Subcutaneous abdominal adipose tissue (tissue), 5 donors: Measurements from ENCODE around the gene GPC6.

Source experiments
- H3K27ac ChIP-seq: one replicate; pipeline ENCODE4 v1.7.0; 2013; ENCODE audit warnings: low read depth, mild to moderate bottlenecking, inconsistent platforms, low read length, moderate library complexity
- H3K27me3 ChIP-seq, 5 donors: one replicate each; pipeline ENCODE4 v1.7.0; 2013; ENCODE audit warnings: low read length in 5 of 5, inconsistent platforms in 1 of 5; ENCODE audit not compliant: control insufficient read depth in 5 of 5, insufficient read depth in 4 of 5
- H3K36me3 ChIP-seq, 5 donors: one replicate each; pipeline ENCODE4 v1.7.0; 2013; ENCODE audit warnings: low read length in 5 of 5; ENCODE audit not compliant: control insufficient read depth in 5 of 5, insufficient read depth in 5 of 5
- H3K4me1 ChIP-seq, 5 donors: one replicate each; pipeline ENCODE4 v1.7.0; 2013; ENCODE audit warnings: low read length in 5 of 5, mild to moderate bottlenecking in 3 of 5, moderate library complexity in 1 of 5; ENCODE audit not compliant: control insufficient read depth in 5 of 5, insufficient read depth in 5 of 5
- H3K4me3 ChIP-seq, 5 donors: one replicate each; pipeline ENCODE4 v1.7.0; 2013; ENCODE audit warnings: low read length in 5 of 5, low read depth in 1 of 5
- H3K9ac ChIP-seq, 5 donors: one replicate each; pipeline ENCODE4 v1.7.0; 2013; ENCODE audit warnings: low read length in 5 of 5, mild to moderate bottlenecking in 4 of 5, moderate library complexity in 3 of 5
- H3K9me3 ChIP-seq, 5 donors: one replicate each; pipeline ENCODE4 v1.7.0; 2013; ENCODE audit warnings: low read length in 5 of 5; ENCODE audit not compliant: control insufficient read depth in 5 of 5
- donor health status: healthy.
- donor health status: healthy.
- donor health status: healthy.
- donor health status: healthy.
- donor health status: healthy.

The GPC6 gene

GRCh38 chr13:93758575-93758974 lies 532.0 kb downstream of the GPC6 start:
- H3K9ac ChIP-seq, result no peak overlapping the region
- no peak overlapping the region for H3K4me3 ChIP-seq

GRCh38 chr13:93762708-93763426 lies 536.3 kb downstream of the GPC6 start:
- Histone ChIP-seq H3K27me3 (no peaks in the 10 kb centered on the region), H3K4me3 (no peak overlapping the region), H3K9me3 (no peaks in the 10 kb centered on the region), H3K27ac (no peak overlapping the region), H3K4me1 (no peaks in the 10 kb centered on the region), H3K36me3 (no peaks in the 10 kb centered on the region), H3K9ac (no peak overlapping the region)

More at GRCh38 chr13:93758575-93758974, 532.0 kb downstream of the GPC6 start:
- Histone ChIP-seq H3K36me3 (no peaks in the 10 kb centered on the region), H3K27me3 (no peaks in the 10 kb centered on the region), H3K9me3 (no peaks in the 10 kb centered on the region), H3K4me1 (no peaks in the 10 kb centered on the region), H3K27ac (no peak overlapping the region)

- no peaks in the 10 kb centered on the region for H3K9me3 ChIP-seq
- no peaks in the 10 kb centered on the region for H3K36me3 ChIP-seq
- H3K27ac ChIP-seq, result no peak overlapping the region
- H3K4me1 ChIP-seq, result no peaks in the 10 kb centered on the region
- no peaks in the 10 kb centered on the region for H3K27me3 ChIP-seq
- H3K4me3 ChIP-seq, result no peak overlapping the region
- no peak overlapping the region for H3K9ac ChIP-seq
These were observed 538.5 kb downstream of the GPC6 start for GRCh38 chr13:93765062-93765461.

GRCh38 chr13:93765811-93766210 lies 539.2 kb downstream of the GPC6 start:
- H3K27me3 ChIP-seq, result no peaks in the 10 kb centered on the region
- no peak overlapping the region for H3K9ac ChIP-seq
- H3K4me3 ChIP-seq, result no peak overlapping the region
- H3K4me1 ChIP-seq, result no peaks in the 10 kb centered on the region
- no peak overlapping the region for H3K27ac ChIP-seq
- no peaks in the 10 kb centered on the region for H3K36me3 ChIP-seq
- no peaks in the 10 kb centered on the region for H3K9me3 ChIP-seq

GRCh38 chr13:93766719-93767118 lies 540.1 kb downstream of the GPC6 start:
- Histone ChIP-seq H3K4me3 (no peak overlapping the region), H3K27ac (no peak overlapping the region), H3K27me3 (no peaks in the 10 kb centered on the region), H3K36me3 (no peaks in the 10 kb centered on the region), H3K4me1 (no peaks in the 10 kb centered on the region), H3K9me3 (no peaks in the 10 kb centered on the region), H3K9ac (no peak overlapping the region)

GRCh38 chr13:93767180-93767916 lies 540.7 kb downstream of the GPC6 start:
- no peak overlapping the region for H3K27ac ChIP-seq
- no peaks in the 10 kb centered on the region for H3K4me1 ChIP-seq
- H3K4me3 ChIP-seq, result no peak overlapping the region
- H3K9ac ChIP-seq, result no peak overlapping the region
- H3K9me3 ChIP-seq, result no peaks in the 10 kb centered on the region
- H3K27me3 ChIP-seq, result no peaks in the 10 kb centered on the region
- no peaks in the 10 kb centered on the region for H3K36me3 ChIP-seq

- Histone ChIP-seq H3K9ac (no peak overlapping the region), H3K27me3 (no peaks in the 10 kb centered on the region), H3K4me3 (no peak overlapping the region), H3K36me3 (no peaks in the 10 kb centered on the region), H3K9me3 (no peaks in the 10 kb centered on the region), H3K4me1 (no peaks in the 10 kb centered on the region), H3K27ac (no peak overlapping the region)
These were observed 541.4 kb downstream of the GPC6 start for GRCh38 chr13:93767917-93768409.

GRCh38 chr13:93769101-93769500 lies 542.5 kb downstream of the GPC6 start:
- Histone ChIP-seq H3K36me3 (no peaks in the 10 kb centered on the region), H3K9ac (no peak overlapping the region), H3K4me1 (no peaks in the 10 kb centered on the region), H3K4me3 (no peak overlapping the region), H3K27me3 (no peaks in the 10 kb centered on the region), H3K9me3 (no peaks in the 10 kb centered on the region), H3K27ac (no peak overlapping the region)

GRCh38 chr13:93769607-93770006 lies 543.0 kb downstream of the GPC6 start:
- Histone ChIP-seq H3K27me3 (no peaks in the 10 kb centered on the region), H3K27ac (no peak overlapping the region), H3K9me3 (no peaks in the 10 kb centered on the region), H3K9ac (no peak overlapping the region), H3K4me1 (no peaks in the 10 kb centered on the region), H3K4me3 (no peak overlapping the region), H3K36me3 (no peaks in the 10 kb centered on the region)

GRCh38 chr13:93771227-93771626 lies 544.6 kb downstream of the GPC6 start:
- H3K4me1 ChIP-seq, result peaks cover 0 to 5% (median 0%) of the 10 kb centered on the region in 5 donors
- H3K36me3 ChIP-seq, result no peaks in the 10 kb centered on the region
- H3K27ac ChIP-seq, result no peak overlapping the region
- no peak overlapping the region for H3K4me3 ChIP-seq
- H3K27me3 ChIP-seq, result no peaks in the 10 kb centered on the region
- no peaks in the 10 kb centered on the region for H3K9me3 ChIP-seq
- H3K9ac ChIP-seq, result no peak overlapping the region
